DOHH2 (cell line): ENCODE results near the gene TRPM5.

Source experiments
- H3F3A ChIP-seq: fragments of 200-600 bp; sonication (generic), shearing (Covaris generic); 2 replicates; pipeline ENCODE4 v1.6.0; 2016; ENCODE audit warnings: antibody characterized with exemption, mild to moderate bottlenecking; ENCODE audit not compliant: control insufficient read depth, insufficient read depth
- H3K27ac ChIP-seq: fragments of 200-600 bp; sonication (generic); 2 replicates; pipeline ENCODE4 v1.5.1; 2014; ENCODE audit warnings: low read depth, mild to moderate bottlenecking, low read length, moderate library complexity
- H3K27me3 ChIP-seq: fragments of 200-600 bp; sonication (generic); 2 replicates; pipeline ENCODE4 v1.6.1; 2014; ENCODE audit warnings: mild to moderate bottlenecking, low read length, mixed read lengths; ENCODE audit not compliant: control insufficient read depth
- H3K36me3 ChIP-seq: fragments of 200-600 bp; sonication (generic); 2 replicates; pipeline ENCODE4 v1.6.1; 2014; ENCODE audit warnings: mild to moderate bottlenecking, low read length, moderate library complexity, mixed read lengths; ENCODE audit not compliant: control insufficient read depth
- H3K4me1 ChIP-seq: fragments of 200-600 bp; sonication (generic); 2 replicates; pipeline ENCODE4 v1.6.1; 2014; ENCODE audit warnings: mild to moderate bottlenecking, low read length, mixed read lengths; ENCODE audit not compliant: control insufficient read depth
- H3K4me2 ChIP-seq: fragments of 200-600 bp; sonication (generic); 2 replicates; pipeline ENCODE4 v1.6.0; 2014; ENCODE audit warnings: mild to moderate bottlenecking, low read length, moderate library complexity
- H3K4me3 ChIP-seq: fragments of 200-600 bp; sonication (generic); 2 replicates; pipeline ENCODE4 v1.5.1; 2014; ENCODE audit warnings: mild to moderate bottlenecking, low read length, mixed read lengths
- H3K79me2 ChIP-seq: fragments of 200-600 bp; sonication (generic); 2 replicates; pipeline ENCODE4 v1.6.1; 2014; ENCODE audit warnings: mild to moderate bottlenecking, low read length, mixed read lengths; ENCODE audit not compliant: control insufficient read depth
- H3K9me2 ChIP-seq: fragments of 200-600 bp; sonication (generic); replicated peaks from 2 replicates; pipeline ENCODE4 v1.6.1; 2014; ENCODE audit warnings: mild to moderate bottlenecking, low read length, mixed read lengths; ENCODE audit not compliant: control insufficient read depth
- H3K9me3 ChIP-seq: fragments of 200-600 bp; sonication (generic); 2 replicates; pipeline ENCODE4 v1.6.1; 2014; ENCODE audit warnings: antibody characterized with exemption, low read length, mixed read lengths; ENCODE audit not compliant: control insufficient read depth, insufficient read depth
- H4K20me1 ChIP-seq: fragments of 200-600 bp; sonication (generic); 2 replicates; pipeline ENCODE4 v1.6.0; 2014; ENCODE audit warnings: low read depth, mild to moderate bottlenecking, antibody characterized with exemption, low read length, moderate library complexity; ENCODE audit not compliant: control insufficient read depth, insufficient read depth
- EZH2phosphoT487 ChIP-seq: fragments of 200-600 bp; sonication (generic); IDR thresholded peaks from 2 replicates; pipeline ENCODE4 v1.6.1; 2017; ENCODE audit warnings: borderline replicate concordance, mild to moderate bottlenecking, antibody characterized with exemption, low read length, moderate library complexity, mixed read lengths
- TF ChIP-seq, protein P1 (sequence below): fragments of 200-600 bp; sonication (generic); IDR thresholded peaks from one replicate; pipeline ENCODE4 v1.5.1; 2014; ENCODE audit warnings: antibody characterized with exemption, mild to moderate bottlenecking, low read depth, low read length; ENCODE audit not compliant: poor library complexity, severe bottlenecking

Gene TRPM5

DNA sequence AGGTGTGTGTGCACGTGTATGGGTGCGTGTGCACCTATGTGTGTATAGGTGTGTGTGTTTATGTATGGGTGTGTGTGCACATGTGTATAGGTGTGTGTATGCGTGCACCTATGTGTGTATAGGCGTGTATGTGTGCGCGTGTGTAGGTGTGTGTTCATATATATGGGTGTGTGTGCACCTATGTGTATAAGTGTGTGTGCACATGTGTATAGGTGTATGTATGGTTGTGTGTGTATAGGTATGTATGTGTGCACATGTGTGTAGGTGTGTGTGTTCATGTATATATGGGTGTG lies 27.4 kb upstream of the TRPM5 start:
- Histone ChIP-seq H3K79me2 (no peaks in the 10 kb centered on the region), H3F3A (no peaks in the 10 kb centered on the region), H3K27me3 (no peaks in the 10 kb centered on the region), H3K9me2 (no peaks in the 10 kb centered on the region), H3K9me3 (no peaks in the 10 kb centered on the region), H3K4me1 (no peaks in the 10 kb centered on the region), H3K27ac (no peak overlapping the region), H3K4me2 (no peak overlapping the region), H4K20me1 (no peaks in the 10 kb centered on the region), H3K4me3 (no peak overlapping the region), H3K36me3 (no peaks in the 10 kb centered on the region)
- TF ChIP-seq EZH2phosphoT487 = no peak
- TF ChIP-seq, protein P1, sequence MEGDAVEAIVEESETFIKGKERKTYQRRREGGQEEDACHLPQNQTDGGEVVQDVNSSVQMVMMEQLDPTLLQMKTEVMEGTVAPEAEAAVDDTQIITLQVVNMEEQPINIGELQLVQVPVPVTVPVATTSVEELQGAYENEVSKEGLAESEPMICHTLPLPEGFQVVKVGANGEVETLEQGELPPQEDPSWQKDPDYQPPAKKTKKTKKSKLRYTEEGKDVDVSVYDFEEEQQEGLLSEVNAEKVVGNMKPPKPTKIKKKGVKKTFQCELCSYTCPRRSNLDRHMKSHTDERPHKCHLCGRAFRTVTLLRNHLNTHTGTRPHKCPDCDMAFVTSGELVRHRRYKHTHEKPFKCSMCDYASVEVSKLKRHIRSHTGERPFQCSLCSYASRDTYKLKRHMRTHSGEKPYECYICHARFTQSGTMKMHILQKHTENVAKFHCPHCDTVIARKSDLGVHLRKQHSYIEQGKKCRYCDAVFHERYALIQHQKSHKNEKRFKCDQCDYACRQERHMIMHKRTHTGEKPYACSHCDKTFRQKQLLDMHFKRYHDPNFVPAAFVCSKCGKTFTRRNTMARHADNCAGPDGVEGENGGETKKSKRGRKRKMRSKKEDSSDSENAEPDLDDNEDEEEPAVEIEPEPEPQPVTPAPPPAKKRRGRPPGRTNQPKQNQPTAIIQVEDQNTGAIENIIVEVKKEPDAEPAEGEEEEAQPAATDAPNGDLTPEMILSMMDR = no peak

DNA sequence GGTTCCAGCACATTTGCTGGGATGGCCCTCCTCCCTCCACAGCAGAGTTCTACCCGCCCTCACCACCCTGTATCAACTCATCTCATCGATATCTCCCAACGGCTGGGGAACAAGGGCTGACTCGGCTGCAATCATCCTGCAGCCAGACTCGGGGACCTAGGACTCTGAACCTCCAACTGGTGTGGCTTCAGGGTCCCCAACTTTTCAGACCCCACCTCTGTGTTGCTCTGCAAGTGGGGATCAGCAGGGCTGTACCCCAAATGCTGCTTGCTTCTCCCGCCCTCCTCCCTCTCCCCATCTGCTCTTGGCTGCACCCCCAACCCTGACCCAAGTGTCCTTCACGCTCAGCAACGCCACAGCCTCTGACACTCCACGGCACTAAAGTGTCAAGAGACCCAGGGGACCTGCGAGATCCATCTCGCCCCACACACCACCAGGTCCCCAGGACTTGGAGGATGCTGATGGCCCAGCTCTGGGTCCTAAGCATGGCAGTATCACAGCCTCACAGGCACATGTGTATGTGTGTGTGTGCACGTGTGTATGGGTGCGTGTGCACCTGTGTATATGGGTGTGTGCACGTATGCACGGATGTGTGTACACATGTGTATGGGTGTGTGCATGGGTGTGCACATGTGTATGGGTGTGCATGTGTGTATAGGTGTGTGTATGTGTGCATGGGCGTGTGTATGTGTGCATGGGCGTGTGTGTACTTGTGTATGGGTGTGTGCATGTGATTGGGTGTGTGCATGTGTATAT lies 26.9 kb upstream of the TRPM5 start:
- Histone ChIP-seq H3K79me2 (no peaks in the 10 kb centered on the region), H3K4me1 (no peaks in the 10 kb centered on the region), H3F3A (no peaks in the 10 kb centered on the region), H3K27ac (no peak overlapping the region), H4K20me1 (no peaks in the 10 kb centered on the region), H3K36me3 (no peaks in the 10 kb centered on the region), H3K4me3 (no peak overlapping the region), H3K27me3 (no peaks in the 10 kb centered on the region), H3K9me3 (no peaks in the 10 kb centered on the region), H3K4me2 (no peak overlapping the region), H3K9me2 (no peaks in the 10 kb centered on the region)
- TF ChIP-seq, protein P1 = no peak
- TF ChIP-seq EZH2phosphoT487 = no peak

DNA sequence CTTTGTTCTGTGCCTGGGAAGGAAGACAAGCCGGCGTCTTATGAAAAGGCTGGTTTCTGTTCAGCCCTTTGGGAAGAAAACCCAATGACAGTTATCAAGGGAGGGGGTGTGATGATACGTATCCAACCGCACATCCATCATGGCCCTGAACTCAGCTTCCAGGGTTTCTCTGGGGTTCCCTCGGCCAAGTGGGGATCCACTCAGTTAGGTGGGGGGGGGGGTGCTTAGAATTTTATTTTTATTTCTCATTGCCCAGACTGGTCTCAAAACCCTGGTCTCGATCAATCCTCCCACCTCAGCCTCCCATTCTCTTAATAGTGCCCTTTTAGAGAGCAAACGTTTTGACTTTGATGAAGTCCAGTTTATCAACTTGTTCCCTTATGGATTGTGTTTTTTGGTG lies 26.2 kb upstream of the TRPM5 start:
- no peak for TF ChIP-seq EZH2phosphoT487
- TF ChIP-seq, protein P1 = no peak
- Histone ChIP-seq H3K4me2 (no peak overlapping the region), H4K20me1 (no peaks in the 10 kb centered on the region), H3K4me3 (no peak overlapping the region), H3K27ac (no peak overlapping the region), H3F3A (no peaks in the 10 kb centered on the region), H3K36me3 (no peaks in the 10 kb centered on the region), H3K9me2 (no peaks in the 10 kb centered on the region), H3K79me2 (no peaks in the 10 kb centered on the region), H3K9me3 (no peaks in the 10 kb centered on the region), H3K4me1 (no peaks in the 10 kb centered on the region), H3K27me3 (no peaks in the 10 kb centered on the region)
